COLO829 (cell line): ENCODE data around the gene PHYH.
"Not testable (repeated sequence)": the region's sequence is repeated elsewhere in the genome, so short reads cannot be mapped to it uniquely, and the experiment has no call there.

Experiments
- DNase-seq: peaks from one replicate; pipeline ENCODE4 v3.0.0; 2012; ENCODE audit warnings: low spot score

PHYH gene

GRCh38 chr10:13299437-13300287, at the start of gene PHYH:
Gene PHYH (minus strand): TSS chr10:13300064. CDS start chr10:13300042, 22 bp downstream.
- peak; percentile 54 for DNase-seq

- peak; percentile 57 for DNase-seq
Measured at GRCh38 chr10:13348216-13349017, 48.6 kb upstream of the PHYH start, which contains the start of gene SEPHS1. Gene SEPHS1 (minus strand): TSS chr10:13348293. CDS start chr10:13344950, 3,343 bp downstream.

GRCh38 chr10:13347500-13348156, 47.8 kb upstream of the PHYH start:
- peak; percentile 51 for DNase-seq

GRCh38 chr10:13347043-13347499, 47.2 kb upstream of the PHYH start:
- DNase-seq: no peak

GRCh38 chr10:13346283-13347042, 46.6 kb upstream of the PHYH start:
- DNase-seq: peak; percentile 7

GRCh38 chr10:13340626-13341376, 40.9 kb upstream of the PHYH start:
- no peak for DNase-seq

GRCh38 chr10:13340068-13340467, 40.2 kb upstream of the PHYH start:
- DNase-seq: no peak

- DNase-seq: no peak
Measured at GRCh38 chr10:13338390-13339110, 38.7 kb upstream of the PHYH start.

GRCh38 chr10:13337827-13338196, 37.9 kb upstream of the PHYH start:
- no peak for DNase-seq

- DNase-seq: no peak
Measured at GRCh38 chr10:13337128-13337826, 37.4 kb upstream of the PHYH start.

GRCh38 chr10:13335881-13336280, 36.0 kb upstream of the PHYH start:
- no peak for DNase-seq

- no peak for DNase-seq
Measured at GRCh38 chr10:13334556-13334955, 34.7 kb upstream of the PHYH start.

GRCh38 chr10:13331646-13332045, 31.8 kb upstream of the PHYH start:
- DNase-seq: no peak

- DNase-seq: not testable (repeated sequence)
Measured at GRCh38 chr10:13330980-13331379, 31.1 kb upstream of the PHYH start.

- no peak for DNase-seq
Measured at GRCh38 chr10:13329565-13329964, 29.7 kb upstream of the PHYH start.

- DNase-seq: no peak
Measured at GRCh38 chr10:13328613-13329012, 28.7 kb upstream of the PHYH start.

GRCh38 chr10:13328126-13328525, 28.3 kb upstream of the PHYH start:
- no peak for DNase-seq

GRCh38 chr10:13327534-13327933, 27.7 kb upstream of the PHYH start:
- no peak for DNase-seq

GRCh38 chr10:13322615-13323148, 22.8 kb upstream of the PHYH start:
- no peak for DNase-seq
